GM18867 (cell line): ENCODE results near the gene STXBP4.

Source experiments
- ATAC-seq: cut with Tn5 transposase; IDR thresholded peaks from one replicate; pipeline ENCODE4 v1.9.1; 2021; ENCODE audit warnings: mild to moderate bottlenecking, moderate library complexity; ENCODE audit not compliant: unreplicated experiment

Gene STXBP4

GRCh38 chr17:55215711-55216110, 247.1 kb downstream of the STXBP4 start:
- ATAC-seq: no peak

GRCh38 chr17:55216888-55217287, 248.3 kb downstream of the STXBP4 start:
- no peak for ATAC-seq

- ATAC-seq: no peak
Measured at GRCh38 chr17:55219459-55219858, 250.9 kb downstream of the STXBP4 start.

- no peak for ATAC-seq
Measured at GRCh38 chr17:55219934-55220333, 251.4 kb downstream of the STXBP4 start.
